ENCODE data around the gene JUND. TPM values are rescaled to one million over a fixed set of nuclear protein-coding genes. Genes with fewer than 3 reads are reported as not detected.

The JUND gene
- total RNA-seq, 1 experiment from 2014 or later = 103 TPM

GRCh38 chr19:18289471-18290301 is 8.3 kb upstream of the JUND start:
- H2BK5ac ChIP-seq (ENCODE audit: insufficient read length, low read length) = no peak overlapping the region

More at GRCh38 chr19:18289471-18290301, 8.3 kb upstream of the JUND start:
- Histone ChIP-seq H3K14ac (ENCODE audit: insufficient read depth, low read length) (no peak overlapping the region; the same call in 1 of the 2 replicates), H2BK12ac (ENCODE audit: insufficient read length, low read depth, low read length) (no peak overlapping the region), H3K18ac (ENCODE audit: insufficient read length, low read depth, low read length) (no peak overlapping the region), H3K4ac (ENCODE audit: low read depth, low read length) (no peak overlapping the region), H2BK20ac (ENCODE audit: low read depth, low read length, poor library complexity, severe bottlenecking) (no peak overlapping the region), H2BK15ac (ENCODE audit: low read depth, low read length) (no peak overlapping the region), H2AFZ (ENCODE audit: low read length) (no peak overlapping the region), H3K79me2 (ENCODE audit: insufficient read depth, low read length) (no peaks in the 10 kb centered on the region), H4K5ac (ENCODE audit: insufficient read length, low read depth, low read length) (no peak overlapping the region), H3K27ac (ENCODE audit: insufficient read length, low read depth, low read length) (no peak overlapping the region), H3T11ph (ENCODE audit: low read length) (no peak overlapping the region), H3K23ac (ENCODE audit: insufficient read length, low read depth, low read length) (no peak overlapping the region), H4K20me1 (ENCODE audit: control insufficient read depth, insufficient read depth, insufficient read length) (no peaks in the 10 kb centered on the region), H3K4me1 (ENCODE audit: insufficient read depth, low read length) (peaks cover 2% of the 10 kb centered on the region; the same call in 1 of the 2 replicates), H3K79me1 (ENCODE audit: insufficient read depth, low read depth, low read length, poor library complexity, severe bottlenecking) (no peaks in the 10 kb centered on the region), H3K9ac (ENCODE audit: extremely low read depth, insufficient read length, low read length) (no peak overlapping the region), H2BK120ac (ENCODE audit: low read depth, low read length, poor library complexity, severe bottlenecking) (no peak overlapping the region), H2AK5ac (ENCODE audit: insufficient read length, low read length) (no peak overlapping the region), H4K91ac (ENCODE audit: insufficient read length, low read depth, low read length) (no peak overlapping the region), H3K56ac (ENCODE audit: insufficient read length, low read depth, low read length) (no peak overlapping the region), H3K27me3 (ENCODE audit: insufficient read depth, low read length) (no peaks in the 10 kb centered on the region), H3K9me3 (ENCODE audit: control insufficient read depth, low read depth, low read length) (no peaks in the 10 kb centered on the region), H3K4me2 (ENCODE audit: insufficient read depth, insufficient read length, low read length) (no peak overlapping the region), H3K23me2 (ENCODE audit: insufficient read length, low read depth, low read length, poor library complexity, severe bottlenecking) (peaks cover 18% of the 10 kb centered on the region), H4K8ac (replicated peaks; ENCODE audit: insufficient read length, low read depth, low read length) (no peak overlapping the region)
- H3K27me3 Mint-ChIP-seq (ENCODE audit: low read depth) = peaks cover 8% of the 10 kb centered on the region
- WGBS (ENCODE audit: extremely low coverage, insufficient read length, low lambda C conversion rate) = no CpG with 5 or more reads among the region's 12 CpGs
- H3K27ac Mint-ChIP-seq = no peak overlapping the region
- DNase-seq = no peak
- H3K36me3 Mint-ChIP-seq (ENCODE audit: insufficient read depth in 1 of 3, low read depth in 3 of 3) = no peaks in the 10 kb centered on the region; a peak in 1 of 7 replicates
- H3K9me3 Mint-ChIP-seq = no peaks in the 10 kb centered on the region; a peak in 1 of 5 replicates
- peak overlapping the region in 1 of 2 experiments; percentile 48; a peak in 1 of 5 replicates for H3K4me3 Mint-ChIP-seq
- no peak for TF ChIP-seq CTCF (conservative IDR thresholded peaks at IDR 0.05)
- H3K4me1 Mint-ChIP-seq = peaks cover 49 to 57% of the 10 kb centered on the region in 2 experiments

All from H9 (cell line).